Prostate gland (tissue), 2 donors: ENCODE results near the gene SBK1. TPM values are rescaled to one million over a fixed set of nuclear protein-coding genes. Genes with fewer than 3 reads are reported as not detected.
"Not testable (repeated sequence)": the region's sequence is repeated elsewhere in the genome, so short reads cannot be mapped to it uniquely, and the experiment has no call there.

Source experiments
- DNase-seq: peaks from one replicate; pipeline ENCODE4 v3.0.0-alpha.2; 2019; ENCODE audit warnings: low spot score
- H3K27ac ChIP-seq, 2 donors: fragments of 200-600 bp; sonication (generic); 2 replicates each; pipeline ENCODE4 v1.5.1; 2017 to 2019
- H3K27me3 ChIP-seq: fragments of 200-600 bp; sonication (generic); replicated peaks from 2 replicates; pipeline ENCODE4 v1.5.1; 2019; ENCODE audit not compliant: insufficient read depth
- H3K36me3 ChIP-seq, 2 donors: fragments of 200-600 bp; sonication (generic); 1 replicate in 1 of 2; 2 replicates in 1 of 2; pipeline versions ENCODE4 v1.5.1 to v1.8.1; 2017 to 2019
- H3K4me1 ChIP-seq: fragments of 200-600 bp; sonication (generic); replicated peaks from 2 replicates; pipeline ENCODE4 v1.5.1; 2019
- H3K4me3 ChIP-seq, 2 donors: fragments of 200-600 bp; sonication (generic); 2 replicates each; pipeline ENCODE4 v1.5.1; 2017 to 2019
- H3K9me3 ChIP-seq: fragments of 200-600 bp; sonication (generic); 2 replicates; pipeline ENCODE4 v1.5.1; 2017
- POLR2A ChIP-seq: fragments of 450-650 bp; IDR thresholded peaks from one replicate; pipeline ENCODE4 v1.6.1; 2016; ENCODE audit warnings: antibody characterized with exemption, mild to moderate bottlenecking
- POLR2AphosphoS5 ChIP-seq: sonication (generic); formaldehyde crosslinking; IDR thresholded peaks from one replicate; pipeline ENCODE4 v1.6.1; 2017; ENCODE audit warnings: antibody characterized with exemption
- WGBS: methylation state at CpG from one replicate; pipeline ENCODE4 v1.1.5; 2018; 5-methylcytosine and 5-hydroxymethylcytosine counted together
- intact Hi-C: fragments of 100-400 bp; cut with DNase I; formaldehyde crosslinking; loops from one replicate; pipeline ENCODE4 v1.14.2; 2022
- total RNA-seq, 2 donors: library from RNA; depleted of rRNA; stranded (reverse); fragments of >200 nt; gene quantifications; one replicate each; pipeline ENCODE4 v1.1.0, GENCODE V29; 2016
- TF ChIP-seq, protein P1 (sequence below), 4 experiments: fragments of 200-600 bp in 2 of 4; fragments of 450-650 bp in 2 of 4; sonication (generic) in 2 of 4; IDR thresholded peaks; 1 replicate in 3 of 4; 2 replicates in 1 of 4; pipeline ENCODE4 v1.5.1; 2016 to 2019; ENCODE audit warnings: antibody characterized with exemption in 4 of 4, mild to moderate bottlenecking in 2 of 4, moderate library complexity in 2 of 4

The SBK1 gene
- 1 to 10 TPM; 5.8 to 8.1 TPM for total RNA-seq

DNA sequence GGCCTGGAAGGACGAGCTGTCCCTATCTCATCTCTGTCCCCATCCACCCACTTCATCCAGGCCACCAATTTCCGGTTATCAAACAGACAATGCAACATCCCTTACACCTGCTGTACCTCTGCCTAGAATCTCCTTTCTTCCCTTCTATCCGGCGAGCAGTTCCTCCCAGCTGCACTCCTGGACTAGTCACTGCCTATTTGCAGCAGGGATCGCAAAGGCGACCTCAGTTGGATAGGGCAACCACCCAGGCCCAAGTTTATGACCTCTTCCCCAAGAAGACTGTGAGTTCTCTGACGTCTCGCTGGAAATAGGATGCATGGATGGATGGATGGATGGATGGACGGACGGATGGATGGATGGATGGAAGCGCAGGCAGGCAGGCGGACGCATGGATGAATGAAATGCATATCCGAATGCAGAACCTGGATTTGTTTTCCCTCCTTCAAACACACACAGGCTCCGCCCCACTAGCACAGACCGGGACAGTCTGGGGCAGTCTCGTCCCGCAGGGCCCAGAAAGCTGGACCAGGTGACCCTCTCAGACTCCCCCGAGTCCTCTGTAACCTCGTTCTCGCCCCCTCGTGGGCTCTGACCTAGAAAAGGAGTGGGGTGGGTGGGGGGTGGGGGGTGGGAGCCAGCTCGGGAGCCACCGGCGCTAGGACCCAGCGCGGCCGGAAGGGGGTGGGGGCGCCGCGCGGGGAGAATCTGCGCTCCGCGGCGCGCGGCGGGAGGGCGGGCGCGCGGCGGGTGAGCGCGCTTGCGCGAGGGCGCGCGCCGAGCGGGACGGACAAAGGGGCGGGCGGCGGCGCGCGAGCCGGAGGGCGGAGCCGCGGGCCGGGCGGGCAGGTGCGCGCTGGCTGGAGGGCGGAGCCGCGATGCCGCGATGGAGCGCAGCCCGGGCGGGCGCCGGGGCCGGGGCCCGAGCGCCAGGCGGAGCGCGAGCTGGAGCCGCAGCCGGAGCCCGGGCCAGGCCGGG, at the start of gene SBK1:
TSS of gene SBK1 (plus strand) at position 875 of the 976 bp plus-strand sequence. CDS start 24,867 bp downstream, outside the sequence.
- Histone ChIP-seq H3K4me1 (no peaks in the 10 kb centered on the region), H3K27ac (peak within 1 kb of the TSS; percentile 66 to 72), H3K27me3 (no peaks in the 10 kb centered on the region), H3K36me3 (no peaks in the 10 kb centered on the region), H3K9me3 (no peaks in the 10 kb centered on the region), H3K4me3 (peak within 1 kb of the TSS; percentile 49 to 56)
- 2% methylated on average over 83 of the region's 88 CpGs for WGBS
- peak; percentile 72 for DNase-seq
- TF ChIP-seq, protein P1, sequence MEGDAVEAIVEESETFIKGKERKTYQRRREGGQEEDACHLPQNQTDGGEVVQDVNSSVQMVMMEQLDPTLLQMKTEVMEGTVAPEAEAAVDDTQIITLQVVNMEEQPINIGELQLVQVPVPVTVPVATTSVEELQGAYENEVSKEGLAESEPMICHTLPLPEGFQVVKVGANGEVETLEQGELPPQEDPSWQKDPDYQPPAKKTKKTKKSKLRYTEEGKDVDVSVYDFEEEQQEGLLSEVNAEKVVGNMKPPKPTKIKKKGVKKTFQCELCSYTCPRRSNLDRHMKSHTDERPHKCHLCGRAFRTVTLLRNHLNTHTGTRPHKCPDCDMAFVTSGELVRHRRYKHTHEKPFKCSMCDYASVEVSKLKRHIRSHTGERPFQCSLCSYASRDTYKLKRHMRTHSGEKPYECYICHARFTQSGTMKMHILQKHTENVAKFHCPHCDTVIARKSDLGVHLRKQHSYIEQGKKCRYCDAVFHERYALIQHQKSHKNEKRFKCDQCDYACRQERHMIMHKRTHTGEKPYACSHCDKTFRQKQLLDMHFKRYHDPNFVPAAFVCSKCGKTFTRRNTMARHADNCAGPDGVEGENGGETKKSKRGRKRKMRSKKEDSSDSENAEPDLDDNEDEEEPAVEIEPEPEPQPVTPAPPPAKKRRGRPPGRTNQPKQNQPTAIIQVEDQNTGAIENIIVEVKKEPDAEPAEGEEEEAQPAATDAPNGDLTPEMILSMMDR (IDR thresholded peaks at IDR 0.05): no peak
- no peak for TF ChIP-seq POLR2AphosphoS5
- no peak for TF ChIP-seq POLR2A
- intact Hi-C loops: no loop called here

DNA sequence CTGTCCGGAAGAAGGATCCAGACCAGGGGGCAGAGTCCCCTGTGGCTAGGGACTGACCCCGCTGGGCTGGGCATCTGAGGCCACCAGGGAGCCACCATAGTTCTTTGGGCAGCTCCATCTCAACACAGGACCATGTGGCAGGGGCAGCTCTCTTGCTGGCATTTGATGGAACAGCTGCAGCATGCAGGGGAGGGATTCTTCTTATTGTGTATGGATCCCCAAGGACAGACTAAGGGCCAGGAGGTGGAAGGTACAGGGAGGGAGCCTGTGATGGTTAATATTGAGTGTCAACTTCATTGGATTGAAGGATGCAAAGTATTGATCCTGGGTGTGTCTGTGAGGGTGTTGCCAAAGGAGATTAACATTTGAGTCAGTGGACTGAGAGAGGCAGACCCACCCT, 42.8 kb upstream of the SBK1 start:
- H3K4me3 ChIP-seq, DNase-seq, H3K9me3 ChIP-seq, intact Hi-C loops, H3K27ac ChIP-seq, H3K27me3 ChIP-seq, H3K4me1 ChIP-seq, H3K36me3 ChIP-seq: not testable (repeated sequence)
- WGBS: 68% methylated on average over 2 of the region's 2 CpGs

DNA sequence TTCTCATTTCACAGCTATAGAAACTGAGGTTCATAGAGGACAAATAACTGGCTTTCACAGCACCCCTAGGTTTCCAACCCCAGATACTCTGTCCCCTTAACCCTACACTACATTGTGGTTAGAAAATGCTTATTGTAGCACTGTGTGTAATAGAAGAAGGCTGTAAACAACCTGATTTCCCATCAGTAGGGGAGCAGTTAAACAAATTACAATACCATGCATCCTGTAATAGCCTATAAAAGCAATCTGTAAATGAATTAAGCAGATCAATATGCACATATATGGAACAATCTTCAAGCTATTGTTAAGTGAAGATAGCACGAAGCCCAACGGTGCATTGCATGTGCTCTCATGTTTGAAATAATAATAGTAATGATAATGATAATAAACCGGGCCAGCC, 41.3 kb upstream of the SBK1 start:
- TF ChIP-seq, protein P1 (IDR thresholded peaks at IDR 0.05): no peak
- TF ChIP-seq POLR2A: no peak
- 56% methylated on average over 3 of the region's 3 CpGs for WGBS
- Histone ChIP-seq H3K27ac (no peak overlapping the region), H3K36me3 (no peaks in the 10 kb centered on the region), H3K9me3 (no peaks in the 10 kb centered on the region), H3K27me3 (no peaks in the 10 kb centered on the region), H3K4me1 (no peaks in the 10 kb centered on the region), H3K4me3 (no peak overlapping the region)
- intact Hi-C loops: no loop called here
- DNase-seq: no peak

DNA sequence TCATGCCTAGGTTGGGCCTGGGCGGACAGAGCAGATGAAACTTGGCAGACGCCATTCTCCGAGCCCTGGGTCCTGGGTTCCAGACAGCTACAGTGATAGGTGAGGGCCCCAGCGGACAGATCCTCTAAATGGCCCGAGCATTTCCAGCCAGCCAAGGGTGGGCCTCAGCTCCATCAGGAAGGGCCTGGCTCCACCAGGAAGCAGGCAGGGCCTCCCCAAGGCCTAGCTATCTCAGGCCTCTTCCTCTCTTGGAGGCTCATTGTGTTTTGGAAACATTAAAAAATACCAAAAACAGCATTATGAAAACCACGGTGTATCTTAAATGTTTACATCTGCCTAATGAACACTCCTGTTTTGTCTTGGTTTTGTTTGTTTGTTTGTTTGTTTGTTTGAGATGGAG, 38.2 kb upstream of the SBK1 start:
- DNase-seq: no peak
- Histone ChIP-seq H3K9me3 (no peaks in the 10 kb centered on the region), H3K36me3 (no peaks in the 10 kb centered on the region), H3K27me3 (no peaks in the 10 kb centered on the region), H3K27ac (no peak overlapping the region), H3K4me1 (no peaks in the 10 kb centered on the region), H3K4me3 (no peak overlapping the region)
- WGBS: 88% methylated on average over 6 of the region's 6 CpGs
- intact Hi-C loops: no loop called here
- TF ChIP-seq, protein P1 (IDR thresholded peaks at IDR 0.05): no peak
- TF ChIP-seq POLR2AphosphoS5 (no peak), POLR2A (no peak)

DNA sequence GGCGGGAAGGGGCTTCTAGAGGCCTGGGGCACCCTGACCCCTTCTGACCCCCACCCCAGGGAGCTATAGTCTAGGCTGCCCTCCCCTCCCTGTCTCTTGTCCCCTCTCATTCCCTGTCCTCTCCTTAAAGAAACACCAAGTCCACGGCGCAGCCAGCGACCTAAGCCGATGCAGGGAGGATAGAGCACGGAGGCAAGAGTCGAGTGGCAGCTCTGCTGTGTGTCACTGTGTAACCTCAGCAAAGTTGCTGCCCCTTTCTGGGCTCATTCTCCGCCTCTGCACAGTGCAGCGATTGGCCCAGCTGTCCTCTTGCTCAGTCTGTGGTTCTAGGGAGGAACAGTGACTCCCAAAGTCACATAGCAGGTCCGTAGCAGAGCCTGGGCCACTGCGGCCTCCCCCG, 36.5 kb upstream of the SBK1 start:
- Histone ChIP-seq H3K4me3 (no peak overlapping the region), H3K27ac (no peak overlapping the region), H3K36me3 (no peaks in the 10 kb centered on the region), H3K9me3 (no peaks in the 10 kb centered on the region), H3K27me3 (no peaks in the 10 kb centered on the region), H3K4me1 (no peaks in the 10 kb centered on the region)
- 88% methylated on average over 12 of the region's 12 CpGs for WGBS
- no peak for DNase-seq
- intact Hi-C loops: no loop called here
- no peak for TF ChIP-seq POLR2AphosphoS5
- TF ChIP-seq POLR2A: no peak
- TF ChIP-seq, protein P1 (IDR thresholded peaks at IDR 0.05): no peak
